Suprapubic skin (tissue), 4 donors: Measurements from ENCODE around the gene MAML1. TPM values are rescaled to one million over a fixed set of nuclear protein-coding genes. Genes with fewer than 3 reads are reported as not detected.

Source experiments
- DNase-seq, 2 donors: peaks; one replicate each; pipeline ENCODE4 v3.0.0-alpha.2; 2019; ENCODE audit warnings: low spot score in 2 of 2
- H3K27ac ChIP-seq: fragments of 200-600 bp; sonication (generic); one replicate; pipeline ENCODE4 v1.5.1; 2019
- H3K27me3 ChIP-seq: fragments of 200-600 bp; sonication (generic); one replicate; pipeline ENCODE4 v1.5.1; 2019
- H3K36me3 ChIP-seq: fragments of 200-600 bp; sonication (generic); one replicate; pipeline ENCODE4 v1.5.1; 2019
- H3K4me1 ChIP-seq: fragments of 200-600 bp; sonication (generic); one replicate; pipeline ENCODE4 v1.5.1; 2019
- H3K4me3 ChIP-seq: fragments of 200-600 bp; sonication (generic); one replicate; pipeline ENCODE4 v1.5.1; 2019; ENCODE audit warnings: mild to moderate bottlenecking
- H3K9me3 ChIP-seq: fragments of 200-600 bp; sonication (generic); one replicate; pipeline ENCODE4 v1.5.1; 2019
- EP300 ChIP-seq: sonication (generic); formaldehyde crosslinking; IDR thresholded peaks from one replicate; pipeline ENCODE4 v1.6.1; 2017; ENCODE audit warnings: antibody characterized with exemption
- POLR2A ChIP-seq, 2 donors: fragments of 450-650 bp; IDR thresholded peaks; one replicate each; pipeline ENCODE4 v1.6.1; 2017; ENCODE audit warnings: antibody characterized with exemption in 2 of 2, mild to moderate bottlenecking in 2 of 2, moderate library complexity in 2 of 2
- POLR2AphosphoS5 ChIP-seq, 3 donors: sonication (generic); formaldehyde crosslinking; IDR thresholded peaks; one replicate each; pipeline ENCODE4 v1.6.1; 2017; ENCODE audit warnings: antibody characterized with exemption in 3 of 3
- WGBS: methylation state at CpG from one replicate; pipeline ENCODE4 v1.1.5; 2018; 5-methylcytosine and 5-hydroxymethylcytosine counted together
- total RNA-seq, 4 donors: library from RNA; depleted of rRNA; stranded (reverse); fragments of >200 nt; gene quantifications; one replicate each; pipeline ENCODE4 v1.1.0, GENCODE V29; 2016
- TF ChIP-seq, protein P1 (sequence below), 2 donors: fragments of 200-600 bp in 1 of 2; fragments of 450-650 bp in 1 of 2; sonication (generic) in 1 of 2; IDR thresholded peaks; one replicate each; pipeline ENCODE4 v1.5.1; 2016 to 2019; ENCODE audit warnings: antibody characterized with exemption in 2 of 2, mild to moderate bottlenecking in 1 of 2, moderate library complexity in 1 of 2

Gene MAML1
- total RNA-seq, 4 donors from 2014 or later, result 26.5 to 45.0 (median 38.6) TPM

DNA sequence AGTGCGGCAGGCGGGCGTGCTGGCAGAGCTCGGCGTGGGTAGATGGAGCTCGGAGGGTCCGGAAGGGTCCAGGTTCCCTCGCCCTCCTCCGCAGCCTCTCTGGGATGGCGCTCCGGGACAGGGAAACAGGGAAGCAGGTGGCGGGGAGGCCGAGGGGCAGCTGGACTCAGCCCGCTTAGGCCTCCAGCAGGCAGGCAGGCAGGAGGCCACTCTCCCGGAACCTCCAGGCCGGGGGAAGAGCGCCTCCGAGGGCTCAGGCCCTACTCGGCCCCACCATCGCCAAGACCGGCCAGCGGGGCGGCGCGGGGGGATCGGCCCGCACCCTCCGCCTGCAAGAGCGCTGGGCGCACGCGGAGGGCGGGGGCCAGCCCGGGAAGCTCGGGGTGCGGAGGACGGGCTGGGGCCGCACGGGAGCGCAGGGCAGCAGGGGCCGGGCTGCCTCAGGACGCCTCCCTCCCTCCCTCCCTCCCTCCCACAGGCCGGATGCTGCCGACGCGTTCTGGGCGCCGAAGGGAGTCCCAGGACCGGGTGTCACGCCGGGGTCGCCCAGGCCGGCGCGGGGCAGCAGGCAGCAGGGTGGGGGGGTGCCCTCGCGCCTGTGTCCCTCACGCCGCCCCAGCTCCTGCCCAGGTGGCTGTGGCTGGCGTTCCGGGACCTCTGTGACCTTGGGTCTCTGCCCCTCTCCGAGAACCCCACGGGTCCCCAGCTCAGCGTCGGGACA, 73.1 kb downstream of the MAML1 start:
- no CpG with 5 or more reads among the region's 65 CpGs for WGBS
- Histone ChIP-seq H3K27ac (peak overlapping the region; percentile 95), H3K36me3 (peaks cover 6% of the 10 kb centered on the region), H3K4me3 (peak overlapping the region; percentile 96), H3K4me1 (peaks cover 54% of the 10 kb centered on the region), H3K9me3 (no peaks in the 10 kb centered on the region), H3K27me3 (no peaks in the 10 kb centered on the region)
- peak in 1 of 3 donors; percentile 3 for TF ChIP-seq POLR2AphosphoS5 (IDR thresholded peaks at IDR 0.05)
- TF ChIP-seq, protein P1, sequence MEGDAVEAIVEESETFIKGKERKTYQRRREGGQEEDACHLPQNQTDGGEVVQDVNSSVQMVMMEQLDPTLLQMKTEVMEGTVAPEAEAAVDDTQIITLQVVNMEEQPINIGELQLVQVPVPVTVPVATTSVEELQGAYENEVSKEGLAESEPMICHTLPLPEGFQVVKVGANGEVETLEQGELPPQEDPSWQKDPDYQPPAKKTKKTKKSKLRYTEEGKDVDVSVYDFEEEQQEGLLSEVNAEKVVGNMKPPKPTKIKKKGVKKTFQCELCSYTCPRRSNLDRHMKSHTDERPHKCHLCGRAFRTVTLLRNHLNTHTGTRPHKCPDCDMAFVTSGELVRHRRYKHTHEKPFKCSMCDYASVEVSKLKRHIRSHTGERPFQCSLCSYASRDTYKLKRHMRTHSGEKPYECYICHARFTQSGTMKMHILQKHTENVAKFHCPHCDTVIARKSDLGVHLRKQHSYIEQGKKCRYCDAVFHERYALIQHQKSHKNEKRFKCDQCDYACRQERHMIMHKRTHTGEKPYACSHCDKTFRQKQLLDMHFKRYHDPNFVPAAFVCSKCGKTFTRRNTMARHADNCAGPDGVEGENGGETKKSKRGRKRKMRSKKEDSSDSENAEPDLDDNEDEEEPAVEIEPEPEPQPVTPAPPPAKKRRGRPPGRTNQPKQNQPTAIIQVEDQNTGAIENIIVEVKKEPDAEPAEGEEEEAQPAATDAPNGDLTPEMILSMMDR (IDR thresholded peaks at IDR 0.05), result no peak
- DNase-seq, result peak; percentile 68 to 80

DNA sequence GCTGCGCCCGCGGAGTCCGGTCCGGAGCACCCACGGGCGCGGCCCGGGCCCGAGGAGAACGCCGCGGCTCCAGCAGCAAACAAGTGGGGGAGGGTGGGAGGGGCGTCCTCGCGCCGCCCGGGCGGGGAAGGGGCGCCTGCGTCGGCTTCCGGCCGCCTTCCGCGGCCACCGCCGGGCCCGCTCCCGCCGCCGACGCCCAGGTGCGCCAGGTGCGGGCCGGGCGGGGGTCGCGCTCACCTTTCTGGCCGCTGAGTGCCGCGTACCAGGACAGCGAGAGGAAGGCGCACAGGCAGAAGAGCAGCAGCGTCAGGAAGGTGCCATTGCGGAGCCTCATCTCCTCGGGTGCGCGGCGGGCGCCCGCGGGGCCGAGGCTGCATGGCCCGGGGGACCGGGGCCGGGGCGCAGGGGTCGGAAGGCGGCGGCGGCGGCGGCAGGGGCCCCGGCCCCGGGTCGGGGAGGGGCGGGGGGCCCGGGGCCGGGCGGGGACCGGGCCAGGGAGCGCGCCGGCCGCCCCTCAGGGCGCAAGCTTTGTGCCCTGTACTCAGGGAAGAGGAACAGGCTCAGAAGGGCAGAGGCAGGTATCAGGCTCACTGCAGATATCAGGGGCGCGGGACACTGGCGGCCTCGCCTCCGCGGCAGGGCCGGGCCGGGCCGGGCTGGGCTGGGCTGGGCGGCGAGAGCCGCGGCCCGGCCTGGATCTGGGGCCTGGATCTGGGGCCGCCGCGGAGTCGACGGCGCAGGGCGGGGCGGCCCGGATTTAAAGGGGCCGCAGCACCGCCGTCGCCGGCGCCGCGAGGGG, 73.8 kb downstream of the MAML1 start, which contains the start of gene MGAT4B:
MGAT4B (minus strand) TSS at position 617 of the 799 bp plus-strand sequence; CDS start at position 334, 283 bp downstream.
- H3K27me3 ChIP-seq, result no peaks in the 10 kb centered on the region
- WGBS, result 0% methylated on average over 1 of the region's 108 CpGs
- DNase-seq, result peak; percentile 77 to 83
- no peaks in the 10 kb centered on the region for H3K36me3 ChIP-seq
- H3K4me3 ChIP-seq, result peak within 1 kb of the TSS; percentile 96
- H3K27ac ChIP-seq, result peak within 1 kb of the TSS; percentile 95
- H3K9me3 ChIP-seq, result no peaks in the 10 kb centered on the region
- H3K4me1 ChIP-seq, result peaks cover 53% of the 10 kb centered on the region
- TF ChIP-seq EP300 (no peak), POLR2A (IDR thresholded peaks at IDR 0.05) (no peak), POLR2AphosphoS5 (IDR thresholded peaks at IDR 0.05) (no peak)
- TF ChIP-seq, protein P1 (IDR thresholded peaks at IDR 0.05), result no peak

- H3K4me1 ChIP-seq, result peaks cover 19% of the 10 kb centered on the region
- WGBS, result 82% methylated on average over 18 of the region's 27 CpGs
- DNase-seq, result no peak
- no peaks in the 10 kb centered on the region for H3K9me3 ChIP-seq
- no peak overlapping the region for H3K4me3 ChIP-seq
- no peak overlapping the region for H3K27ac ChIP-seq
- H3K27me3 ChIP-seq, result no peaks in the 10 kb centered on the region
- TF ChIP-seq, protein P1 (IDR thresholded peaks at IDR 0.05), result no peak
- TF ChIP-seq EP300 (no peak), POLR2A (IDR thresholded peaks at IDR 0.05) (no peak), POLR2AphosphoS5 (IDR thresholded peaks at IDR 0.05) (no peak)
- peaks cover 4% of the 10 kb centered on the region for H3K36me3 ChIP-seq
Measured at GRCh38 chr5:179812135-179812825, 79.7 kb downstream of the MAML1 start.

- Histone ChIP-seq H3K9me3 (no peaks in the 10 kb centered on the region), H3K27ac (no peak overlapping the region), H3K4me1 (peaks cover 17% of the 10 kb centered on the region), H3K4me3 (no peak overlapping the region), H3K27me3 (no peaks in the 10 kb centered on the region), H3K36me3 (peaks cover 4% of the 10 kb centered on the region)
- TF ChIP-seq, protein P1 (IDR thresholded peaks at IDR 0.05), result no peak
- TF ChIP-seq POLR2AphosphoS5 (IDR thresholded peaks at IDR 0.05), result no peak
- TF ChIP-seq EP300, result no peak
- no peak for TF ChIP-seq POLR2A (IDR thresholded peaks at IDR 0.05)
- 86% methylated on average over 5 of the region's 5 CpGs for WGBS
- no peak for DNase-seq
Measured at GRCh38 chr5:179812997-179813607, 80.5 kb downstream of the MAML1 start.
